Measurements from ENCODE around the gene HOXB3.

DNA sequence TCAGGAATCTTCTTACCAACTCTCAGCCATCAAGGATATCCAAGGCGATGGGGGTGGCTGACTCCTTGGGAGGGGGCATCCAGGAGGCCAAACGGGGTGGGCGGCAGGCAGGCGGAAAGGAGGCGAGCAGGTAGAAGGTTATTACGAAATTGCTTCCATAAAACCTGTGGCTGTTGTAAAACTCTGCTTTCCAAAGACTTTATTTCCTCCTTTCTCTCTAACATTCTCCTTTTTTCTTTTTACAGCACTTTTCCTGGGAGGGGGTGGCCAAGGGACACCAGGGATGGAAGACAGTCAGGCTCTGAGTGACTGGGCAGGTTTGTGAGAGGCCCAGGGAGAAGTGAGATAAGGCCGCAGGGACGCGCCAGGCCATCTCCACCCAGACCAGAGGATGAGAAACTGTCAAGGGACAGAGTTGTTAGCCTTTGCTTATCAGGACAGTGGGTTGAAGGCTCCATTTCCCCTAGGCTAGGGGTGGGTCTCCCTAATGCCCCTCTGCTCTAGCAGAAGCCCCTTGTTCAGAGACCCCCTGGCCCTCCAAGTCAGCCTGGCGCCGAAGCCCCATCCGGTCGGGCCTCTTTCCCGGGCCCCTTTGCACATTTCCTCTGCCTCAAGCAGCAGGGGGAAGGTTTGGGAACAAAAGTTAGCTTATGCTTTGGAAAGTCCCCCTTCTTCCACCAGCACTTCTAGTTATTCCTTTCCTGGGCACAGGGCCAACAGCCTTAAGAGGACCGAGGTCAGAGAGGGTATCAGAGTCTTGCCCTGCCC lies 41.1 kb upstream of the HOXB3 start:
- TF ChIP-seq CTCF (IDR thresholded peaks at IDR 0.05) (no peak), ZFX (IDR thresholded peaks at IDR 0.05; ENCODE audit: borderline replicate concordance) (no peak)

Data from 22Rv1 (cell line).